ENCODE data around the gene SLC7A14. TPM values are rescaled to one million over a fixed set of nuclear protein-coding genes. Genes with fewer than 3 reads are reported as not detected.

The SLC7A14 gene
- total RNA-seq (2022) (not detected in 2 replicates), Bru-seq, nascent RNA (percentile 1 among the genes with signal in this experiment), BruChase-seq, experiment 1, labeled RNA remaining after a 6-hour chase (percentile 2 among the genes with signal in this experiment), BruChase-seq, experiment 2, labeled RNA remaining after a 2-hour chase (percentile 1 among the genes with signal in this experiment)
- long read RNA-seq = 0 reads

- DNase-seq = no peak
- intact Hi-C loops (cut with micrococcal nuclease; ENCODE audit: unreplicated experiment) = no loop called here
- H3K9me3 Mint-ChIP-seq (ENCODE audit: low read depth, unreplicated experiment) = no peaks in the 10 kb centered on the region
- CTCF ChIA-PET = interaction anchor here (2.0 kb wide), 1 partner anchor 12 kb away, joined by 4 read pairs; no protein-coding TSS in a partner anchor
- TF ChIP-seq CTCF (IDR thresholded peaks at IDR 0.05; ENCODE audit: unreplicated experiment) = no peak
- no TSS peak for BruUV-seq (replicated peaks)
- no peak within 1 kb of the TSS for H3K4me3 Mint-ChIP-seq (ENCODE audit: low read depth, unreplicated experiment)
- H3K27ac Mint-ChIP-seq (ENCODE audit: unreplicated experiment) = no peak within 1 kb of the TSS
- H3K36me3 Mint-ChIP-seq (ENCODE audit: insufficient read depth, unreplicated experiment) = no peaks in the 10 kb centered on the region
- H3K27me3 Mint-ChIP-seq (ENCODE audit: unreplicated experiment) = peaks cover 68% of the 10 kb centered on the region
- H3K4me1 Mint-ChIP-seq (ENCODE audit: low read depth, unreplicated experiment) = no peaks in the 10 kb centered on the region
Observed at GRCh38 chr3:170585937-170586310, at the start of gene SLC7A14. SLC7A14 (minus strand) TSS chr3:170586075; CDS start chr3:170526936, 59,139 bp downstream.

GRCh38 chr3:170635385-170635735 lies 49.5 kb upstream of the SLC7A14 start:
- H3K36me3 Mint-ChIP-seq (ENCODE audit: insufficient read depth, unreplicated experiment) = no peaks in the 10 kb centered on the region
- DNase-seq = no peak
- no peak overlapping the region for H3K4me3 Mint-ChIP-seq (ENCODE audit: low read depth, unreplicated experiment)
- H3K27ac Mint-ChIP-seq (ENCODE audit: unreplicated experiment) = no peak overlapping the region
- no TSS peak for BruUV-seq (replicated peaks)
- no peak for TF ChIP-seq CTCF (IDR thresholded peaks at IDR 0.05; ENCODE audit: unreplicated experiment)
- intact Hi-C loops (cut with micrococcal nuclease; ENCODE audit: unreplicated experiment) = no loop called here
- CTCF ChIA-PET = interaction anchor here (0.5 to 1.3 kb wide), 3 partner anchors 9 to 176 kb away, joined by 3 to 4 read pairs (median 4); no protein-coding TSS in a partner anchor
- no peaks in the 10 kb centered on the region for H3K4me1 Mint-ChIP-seq (ENCODE audit: low read depth, unreplicated experiment)
- no peaks in the 10 kb centered on the region for H3K9me3 Mint-ChIP-seq (ENCODE audit: low read depth, unreplicated experiment)
- H3K27me3 Mint-ChIP-seq (ENCODE audit: unreplicated experiment) = peaks cover 29% of the 10 kb centered on the region

- intact Hi-C loops (cut with micrococcal nuclease; ENCODE audit: unreplicated experiment) = no loop called here
- H3K27me3 Mint-ChIP-seq (ENCODE audit: unreplicated experiment) = peaks cover 34% of the 10 kb centered on the region
- no peak for DNase-seq
- H3K9me3 Mint-ChIP-seq (ENCODE audit: low read depth, unreplicated experiment) = no peaks in the 10 kb centered on the region
- H3K4me3 Mint-ChIP-seq (ENCODE audit: low read depth, unreplicated experiment) = no peak overlapping the region
- TF ChIP-seq CTCF (IDR thresholded peaks at IDR 0.05; ENCODE audit: unreplicated experiment) = no peak
- BruUV-seq (replicated peaks) = no TSS peak
- CTCF ChIA-PET = interaction anchor here (0.5 kb wide), 1 partner anchor 113 kb away, joined by 4 read pairs; no protein-coding TSS in a partner anchor
- H3K36me3 Mint-ChIP-seq (ENCODE audit: insufficient read depth, unreplicated experiment) = no peaks in the 10 kb centered on the region
- no peaks in the 10 kb centered on the region for H3K4me1 Mint-ChIP-seq (ENCODE audit: low read depth, unreplicated experiment)
- no peak overlapping the region for H3K27ac Mint-ChIP-seq (ENCODE audit: unreplicated experiment)
Observed at GRCh38 chr3:170634663-170635384, 48.9 kb upstream of the SLC7A14 start.

GRCh38 chr3:170633573-170633972 lies 47.7 kb upstream of the SLC7A14 start:
- no peak for DNase-seq
- Mint-ChIP-seq H3K4me3 (ENCODE audit: low read depth, unreplicated experiment) (no peak overlapping the region), H3K4me1 (ENCODE audit: low read depth, unreplicated experiment) (no peaks in the 10 kb centered on the region), H3K36me3 (ENCODE audit: insufficient read depth, unreplicated experiment) (no peaks in the 10 kb centered on the region), H3K9me3 (ENCODE audit: low read depth, unreplicated experiment) (no peaks in the 10 kb centered on the region), H3K27ac (ENCODE audit: unreplicated experiment) (no peak overlapping the region), H3K27me3 (ENCODE audit: unreplicated experiment) (peaks cover 46% of the 10 kb centered on the region)
- intact Hi-C loops (cut with micrococcal nuclease; ENCODE audit: unreplicated experiment) = no loop called here
- CTCF ChIA-PET = no interaction called here
- no peak for TF ChIP-seq CTCF (IDR thresholded peaks at IDR 0.05; ENCODE audit: unreplicated experiment)
- no TSS peak for BruUV-seq (replicated peaks)
